NOMO-1 (cell line): ENCODE data around the gene PCNX1.
"Not testable (repeated sequence)": the region's sequence is repeated elsewhere in the genome, so short reads cannot be mapped to it uniquely, and the experiment has no call there.

Experiments used
- DNase-seq, 2 experiments: peaks; one replicate each; lab custom pipeline; 2025; ENCODE audit not compliant: unreplicated experiment in 2 of 2; lab: John Stamatoyannopoulos, UW

PCNX1 gene

GRCh38 chr14:71061458-71061857, 154.2 kb downstream of the PCNX1 start:
- DNase-seq = no peak

GRCh38 chr14:71062581-71063303, 155.5 kb downstream of the PCNX1 start:
- DNase-seq = no peak

GRCh38 chr14:71063351-71063750, 156.1 kb downstream of the PCNX1 start:
- DNase-seq = no peak

DNA sequence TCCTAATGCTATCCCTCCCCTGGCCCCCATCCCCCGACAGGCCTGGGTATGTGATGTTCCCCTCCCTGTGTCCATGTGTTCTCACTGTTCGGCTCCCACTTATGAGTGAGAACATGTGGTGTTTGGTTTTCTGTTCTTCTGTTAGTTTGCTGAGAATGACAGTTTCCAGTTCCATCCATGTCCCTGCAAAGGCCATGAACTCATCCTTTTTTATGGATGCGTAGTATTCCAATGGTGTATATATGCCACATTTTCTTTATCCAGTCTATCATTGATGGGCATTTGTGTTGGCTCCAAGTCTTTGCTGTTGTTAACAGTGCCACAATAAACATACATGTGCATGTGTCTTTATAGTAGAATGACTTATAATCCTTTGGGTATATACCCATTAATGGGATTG, 157.5 kb downstream of the PCNX1 start:
- DNase-seq = not testable (repeated sequence)

DNA sequence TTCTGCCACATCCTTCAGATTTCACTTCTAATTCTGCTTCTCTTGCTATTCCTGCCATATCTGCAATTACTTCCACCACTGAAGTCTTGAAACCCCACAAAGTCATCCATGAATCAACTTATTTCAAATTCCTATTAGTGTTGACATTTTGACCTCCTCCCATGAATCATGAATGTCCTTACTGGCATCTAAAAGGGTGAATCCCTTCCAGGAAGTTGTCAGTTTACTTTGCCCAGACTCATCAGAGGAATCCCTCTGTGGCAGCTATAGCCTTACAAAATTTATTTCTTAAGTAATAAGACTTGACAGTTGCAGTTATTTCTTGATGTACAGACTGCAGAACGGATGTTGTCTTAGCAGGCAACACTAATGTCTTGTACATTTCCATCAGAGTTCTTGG, 162.9 kb downstream of the PCNX1 start:
- DNase-seq = no peak

- no peak for DNase-seq
These were observed 163.8 kb downstream of the PCNX1 start for GRCh38 chr14:71071042-71071441.

GRCh38 chr14:71076462-71077092, 169.3 kb downstream of the PCNX1 start:
- DNase-seq = no peak

GRCh38 chr14:71078500-71078899, 171.2 kb downstream of the PCNX1 start:
- no peak for DNase-seq

GRCh38 chr14:71086567-71086966, 179.3 kb downstream of the PCNX1 start:
- no peak for DNase-seq

GRCh38 chr14:71089971-71090370, 182.7 kb downstream of the PCNX1 start:
- DNase-seq = no peak

DNA sequence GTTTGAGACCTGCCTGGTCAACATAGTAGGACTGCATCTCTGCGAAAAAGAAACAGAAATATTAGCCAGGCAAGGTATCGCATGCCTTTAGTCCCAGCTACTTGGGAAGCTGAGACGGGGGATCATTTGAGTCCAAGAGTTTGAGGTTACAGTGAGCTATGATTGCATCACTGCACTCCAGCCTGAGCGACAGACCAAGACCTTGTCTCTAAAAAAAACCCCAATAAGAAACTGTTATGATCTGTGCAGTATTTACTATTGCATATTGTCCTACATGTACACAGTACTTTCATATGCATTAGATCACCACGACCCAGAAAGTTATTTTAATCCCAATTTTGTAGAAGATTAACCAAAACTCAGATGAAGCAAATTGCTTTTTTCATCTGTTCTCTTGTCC, 187.5 kb downstream of the PCNX1 start:
- no peak for DNase-seq

GRCh38 chr14:71096947-71097346, 189.7 kb downstream of the PCNX1 start:
- DNase-seq = no peak

GRCh38 chr14:71103662-71104484, 196.6 kb downstream of the PCNX1 start:
- peak in 1 of 2 experiments; percentile 71 for DNase-seq

- no peak for DNase-seq
These were observed 197.9 kb downstream of the PCNX1 start for GRCh38 chr14:71105177-71105576.

DNA sequence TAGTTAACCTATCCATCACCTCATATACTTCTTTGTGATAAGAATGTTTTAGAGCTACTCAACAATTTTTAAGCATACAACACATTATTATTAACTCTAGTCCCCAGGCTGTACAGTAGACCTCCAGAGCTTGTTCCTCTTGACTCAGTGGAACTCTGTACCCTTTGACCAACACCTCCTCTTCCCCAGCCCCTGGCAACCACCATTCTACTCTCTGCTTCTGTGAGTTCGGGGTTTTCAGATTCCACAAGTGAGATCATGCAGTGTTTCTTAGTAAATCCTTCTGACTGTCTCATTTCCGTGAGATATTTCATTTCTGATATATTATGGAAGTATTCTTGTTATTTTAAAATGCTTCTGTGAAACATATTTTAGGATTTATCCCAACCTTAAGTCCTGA, 200.7 kb downstream of the PCNX1 start:
- DNase-seq = no peak

DNA sequence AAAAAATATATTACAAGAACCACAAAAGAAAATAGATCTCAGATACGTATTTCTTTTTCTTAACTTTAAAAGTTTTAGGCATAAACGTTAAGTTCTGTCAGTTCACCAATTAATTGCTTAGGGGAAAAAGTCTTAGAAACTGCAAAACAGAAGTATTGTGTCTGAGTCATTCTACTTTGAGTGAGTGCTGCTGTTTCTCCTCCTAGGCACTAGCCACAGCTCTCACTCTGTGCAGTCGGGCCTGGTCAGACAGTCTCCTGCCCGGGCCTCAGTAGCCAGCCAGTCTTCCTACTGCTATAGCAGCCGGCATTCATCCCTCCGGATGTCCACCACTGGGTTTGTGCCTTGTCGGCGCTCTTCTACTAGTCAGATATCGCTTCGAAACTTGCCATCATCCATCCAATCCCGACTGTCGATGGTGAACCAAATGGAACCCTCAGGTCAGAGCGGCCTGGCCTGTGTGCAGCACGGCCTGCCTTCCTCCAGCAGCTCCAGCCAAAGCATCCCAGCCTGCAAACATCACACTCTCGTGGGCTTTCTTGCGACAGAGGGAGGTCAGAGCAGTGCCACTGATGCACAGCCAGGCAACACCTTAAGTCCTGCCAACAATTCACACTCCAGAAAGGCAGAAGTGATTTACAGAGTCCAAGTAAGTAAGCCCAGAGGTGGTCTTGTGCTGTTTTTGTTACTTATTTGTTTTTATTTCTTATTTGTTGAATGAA, 201.3 kb downstream of the PCNX1 start:
- DNase-seq = no peak

DNA sequence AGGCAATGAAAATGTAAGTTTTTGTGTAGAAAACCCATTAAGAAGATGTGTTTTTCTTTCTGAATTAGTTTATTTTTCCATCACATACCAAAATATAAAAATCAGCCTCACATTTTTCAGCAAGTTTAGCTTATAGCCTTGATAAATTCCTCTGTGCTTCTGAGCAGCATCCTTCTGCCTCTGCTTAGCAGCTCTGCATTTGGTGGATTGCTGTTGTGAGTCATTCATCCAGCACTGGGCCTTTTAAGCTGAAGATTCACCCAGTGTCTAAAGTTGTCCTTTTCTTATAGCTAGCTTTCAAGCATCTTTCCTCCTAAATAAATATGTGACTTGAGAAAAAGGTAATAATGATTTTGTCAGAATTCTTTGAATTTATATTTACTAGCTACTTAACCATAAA, 206.1 kb downstream of the PCNX1 start:
- DNase-seq = no peak

DNA sequence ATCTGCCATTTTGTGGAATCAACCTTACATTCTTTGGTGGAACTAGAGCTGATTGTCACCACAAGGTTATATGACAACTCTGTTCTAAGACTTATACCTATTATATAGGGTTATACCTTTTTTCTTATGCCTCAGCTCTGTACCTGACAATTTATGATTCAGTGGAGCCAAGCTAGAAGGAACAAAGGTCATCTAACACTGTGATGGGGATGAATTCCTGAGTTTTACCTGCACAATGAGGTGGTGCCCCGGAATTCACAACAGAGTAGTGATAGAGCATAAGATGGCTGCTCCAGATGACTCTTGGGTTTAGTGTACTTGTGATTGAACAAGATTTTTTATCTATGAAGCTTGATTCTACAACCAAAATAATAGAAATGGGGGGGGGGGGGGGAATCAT, 207.3 kb downstream of the PCNX1 start:
- DNase-seq = no peak

DNA sequence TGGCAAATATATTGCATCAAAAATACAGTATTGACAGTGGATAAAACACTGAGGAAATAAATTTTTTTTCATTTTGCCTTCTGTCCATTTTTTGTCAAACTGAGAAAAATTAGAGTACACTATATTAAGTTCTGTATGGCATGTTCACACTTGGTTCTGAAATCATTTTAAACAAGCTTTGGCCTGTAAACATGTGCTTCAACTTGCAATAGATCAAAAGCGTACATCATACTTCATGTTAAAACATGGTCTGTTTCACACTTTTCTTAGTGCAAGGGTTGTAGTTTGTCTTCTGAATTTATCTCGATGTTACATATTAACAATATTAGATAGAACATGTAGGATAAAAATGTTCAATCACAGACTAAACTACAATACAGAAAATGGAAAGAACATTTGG, 208.0 kb downstream of the PCNX1 start:
- no peak for DNase-seq

DNA sequence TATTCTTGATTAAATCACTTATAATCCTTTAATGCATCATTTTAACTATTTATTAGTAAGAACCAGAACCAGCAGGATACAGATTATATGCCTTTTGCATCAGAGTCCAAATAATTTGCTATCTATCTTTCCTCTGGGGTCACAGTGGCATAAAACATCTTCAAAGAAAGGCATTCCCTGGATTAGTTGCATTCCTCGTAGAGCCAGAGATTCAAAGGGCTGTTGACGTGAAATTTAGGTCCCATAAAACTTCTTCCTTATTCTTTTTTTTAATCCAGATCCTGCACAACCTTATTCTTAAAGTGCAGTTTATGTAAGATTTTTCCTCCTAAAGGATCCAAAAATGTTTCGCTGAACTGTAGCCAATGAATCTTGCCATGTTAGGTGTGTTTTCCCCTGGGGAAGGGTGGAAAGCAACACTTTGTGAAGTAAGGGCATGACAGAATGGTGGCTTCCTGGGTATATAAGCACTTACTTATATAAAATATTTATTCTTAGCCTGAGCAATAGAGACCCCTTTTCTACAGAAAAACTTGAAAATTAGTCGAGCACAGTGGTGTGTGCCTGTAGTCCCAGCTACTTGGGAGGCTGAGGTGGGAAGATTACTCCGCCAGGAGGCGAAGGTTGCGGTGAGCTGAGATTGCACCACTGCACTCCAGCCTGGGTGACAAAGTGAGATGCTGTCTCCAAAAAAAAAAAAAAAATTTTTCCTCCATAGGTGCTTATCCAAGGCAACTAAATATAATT, 208.7 kb downstream of the PCNX1 start:
- no peak for DNase-seq
